GM21528 (cell line): ENCODE measurements around the gene RFTN2.
"Not testable (repeated sequence)": the region's sequence is repeated elsewhere in the genome, so short reads cannot be mapped to it uniquely, and the experiment has no call there.

Experiments
- ATAC-seq: cut with Tn5 transposase; IDR thresholded peaks from one replicate; pipeline ENCODE4 v1.9.1; 2021; ENCODE audit warnings: mild to moderate bottlenecking, moderate library complexity; ENCODE audit not compliant: unreplicated experiment, low FRiP score

The RFTN2 gene

GRCh38 chr2:197675711-197676188 is 363 bp upstream of the RFTN2 start:
- ATAC-seq, result no peak

- ATAC-seq, result no peak
Observed at GRCh38 chr2:197674591-197674990, 796 bp downstream of the RFTN2 start.

- no peak for ATAC-seq
Observed at GRCh38 chr2:197674060-197674459, 1.3 kb downstream of the RFTN2 start.

GRCh38 chr2:197673606-197674005 is 1.8 kb downstream of the RFTN2 start:
- no peak for ATAC-seq

GRCh38 chr2:197673106-197673505 is 2.3 kb downstream of the RFTN2 start:
- no peak for ATAC-seq

GRCh38 chr2:197672371-197672893 is 3.0 kb downstream of the RFTN2 start:
- no peak for ATAC-seq

GRCh38 chr2:197669077-197669476 is 6.3 kb downstream of the RFTN2 start:
- ATAC-seq, result no peak

- ATAC-seq, result no peak
Observed at GRCh38 chr2:197668296-197668695, 7.1 kb downstream of the RFTN2 start.

- no peak for ATAC-seq
Observed at GRCh38 chr2:197666277-197666676, 9.1 kb downstream of the RFTN2 start.

- no peak for ATAC-seq
Observed at GRCh38 chr2:197661626-197662025, 13.8 kb downstream of the RFTN2 start.

GRCh38 chr2:197657562-197657961 is 17.8 kb downstream of the RFTN2 start:
- ATAC-seq, result no peak

GRCh38 chr2:197647961-197648690 is 27.3 kb downstream of the RFTN2 start:
- no peak for ATAC-seq

GRCh38 chr2:197641666-197642065 is 33.7 kb downstream of the RFTN2 start:
- no peak for ATAC-seq

GRCh38 chr2:197640571-197641122 is 34.7 kb downstream of the RFTN2 start:
- ATAC-seq, result not testable (repeated sequence)

GRCh38 chr2:197633109-197633657 is 42.2 kb downstream of the RFTN2 start:
- ATAC-seq, result no peak

- ATAC-seq, result peak; percentile 55
Observed at GRCh38 chr2:197628043-197628500, 47.3 kb downstream of the RFTN2 start.

- ATAC-seq, result no peak
Observed at GRCh38 chr2:197626965-197627625, 48.3 kb downstream of the RFTN2 start.

GRCh38 chr2:197620133-197620532 is 55.3 kb downstream of the RFTN2 start:
- ATAC-seq, result no peak

- no peak for ATAC-seq
Observed at GRCh38 chr2:197615016-197615652, 60.3 kb downstream of the RFTN2 start.

- ATAC-seq, result no peak
Observed at GRCh38 chr2:197614532-197614931, 60.9 kb downstream of the RFTN2 start.
